Parathyroid adenoma (tissue), 2 donors: Measurements from ENCODE around the gene ZNF761.
"Not testable (repeated sequence)": the region's sequence is repeated elsewhere in the genome, so short reads cannot be mapped to it uniquely, and the experiment has no call there.

Experiments used
- H2AFZ ChIP-seq: fragments of 300-600 bp; sonication (generic); one replicate; pipeline ENCODE4 v1.7.0; 2017; ENCODE audit warnings: antibody characterized with exemption, mild to moderate bottlenecking
- H3K27ac ChIP-seq: fragments of 300-600 bp; sonication (generic); one replicate; pipeline ENCODE4 v1.7.0; 2017
- H3K27me3 ChIP-seq: fragments of 300-600 bp; sonication (generic); one replicate; pipeline ENCODE4 v1.7.0; 2017; ENCODE audit warnings: low read length; ENCODE audit not compliant: control insufficient read depth, insufficient read depth
- H3K36me3 ChIP-seq: fragments of 300-600 bp; sonication (generic); one replicate; pipeline ENCODE4 v1.7.0; 2017; ENCODE audit warnings: low read length; ENCODE audit not compliant: control insufficient read depth, insufficient read depth
- H3K4me1 ChIP-seq: fragments of 300-600 bp; sonication (generic); one replicate; pipeline ENCODE4 v1.7.0; 2017; ENCODE audit warnings: control low read depth
- H3K4me2 ChIP-seq: fragments of 300-600 bp; sonication (generic); one replicate; pipeline ENCODE4 v1.7.0; 2017; ENCODE audit warnings: low read length
- H3K4me3 ChIP-seq: fragments of 300-600 bp; sonication (generic); one replicate; pipeline ENCODE4 v1.7.0; 2017; ENCODE audit warnings: low read depth, low read length
- H3K79me2 ChIP-seq: fragments of 300-600 bp; sonication (generic); one replicate; pipeline ENCODE4 v1.7.0; 2017; ENCODE audit warnings: control low read depth
- H3K9ac ChIP-seq: fragments of 300-600 bp; sonication (generic); one replicate; pipeline ENCODE4 v1.7.0; 2017; ENCODE audit warnings: mild to moderate bottlenecking
- H3K9me3 ChIP-seq: fragments of 300-600 bp; sonication (generic); one replicate; pipeline ENCODE4 v1.7.0; 2017; ENCODE audit warnings: low read length; ENCODE audit not compliant: control insufficient read depth
- CTCF ChIP-seq: fragments of 300-600 bp; sonication (generic); IDR thresholded peaks from one replicate; pipeline ENCODE4 v1.7.0; 2017; ENCODE audit warnings: antibody characterized with exemption, mild to moderate bottlenecking
- donor health status: primary hyperparathyroidism.

Gene ZNF761

DNA sequence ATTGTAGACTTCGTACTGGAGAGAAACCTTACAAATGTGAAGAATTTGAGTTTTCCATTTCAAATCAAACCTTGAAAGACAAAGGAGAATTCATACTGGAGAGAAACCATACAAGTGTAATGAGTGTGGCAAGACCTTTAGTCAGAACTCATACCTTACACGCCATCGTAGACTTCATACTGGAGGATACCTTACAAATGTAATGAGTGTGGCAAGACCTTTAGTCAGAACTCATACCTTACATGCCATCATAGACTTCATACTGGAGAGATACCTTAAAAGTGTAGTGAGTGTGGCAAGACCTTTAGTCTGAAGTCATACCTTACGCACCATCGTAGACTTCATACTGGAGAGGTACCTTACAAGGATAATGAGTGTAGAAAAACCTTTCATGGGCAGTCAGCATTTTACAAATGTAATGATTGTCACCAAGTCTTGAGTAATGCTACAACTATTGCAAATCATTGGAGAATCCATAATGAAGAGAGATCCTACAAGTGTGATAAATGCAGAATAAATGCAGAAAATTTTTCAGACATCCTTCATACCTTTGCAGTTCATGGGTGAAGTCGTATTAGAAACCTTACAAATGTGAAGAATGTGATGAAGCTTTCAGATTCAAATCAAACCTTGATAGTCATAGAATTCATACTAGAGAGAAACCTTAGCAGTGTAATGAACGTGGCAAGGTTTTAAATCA lies 22.1 kb upstream of the ZNF761 start:
- Histone ChIP-seq H3K4me2 (no peak overlapping the region), H3K9ac (no peak overlapping the region), H3K9me3 (peaks cover 25% of the 10 kb centered on the region), H2AFZ (no peak overlapping the region), H3K27me3 (no peaks in the 10 kb centered on the region), H3K4me3 (no peak overlapping the region), H3K36me3 (peaks cover 28% of the 10 kb centered on the region), H3K79me2 (peaks cover 5% of the 10 kb centered on the region), H3K4me1 (no peaks in the 10 kb centered on the region), H3K27ac (no peak overlapping the region)
- TF ChIP-seq CTCF, result no peak

GRCh38 chr19:53420520-53421315 lies 11.1 kb upstream of the ZNF761 start:
- not testable (repeated sequence) for H3K79me2 ChIP-seq, H3K4me2 ChIP-seq, H3K27ac ChIP-seq, H3K9ac ChIP-seq, H2AFZ ChIP-seq, H3K9me3 ChIP-seq, H3K4me1 ChIP-seq, H3K36me3 ChIP-seq, H3K4me3 ChIP-seq, H3K27me3 ChIP-seq

DNA sequence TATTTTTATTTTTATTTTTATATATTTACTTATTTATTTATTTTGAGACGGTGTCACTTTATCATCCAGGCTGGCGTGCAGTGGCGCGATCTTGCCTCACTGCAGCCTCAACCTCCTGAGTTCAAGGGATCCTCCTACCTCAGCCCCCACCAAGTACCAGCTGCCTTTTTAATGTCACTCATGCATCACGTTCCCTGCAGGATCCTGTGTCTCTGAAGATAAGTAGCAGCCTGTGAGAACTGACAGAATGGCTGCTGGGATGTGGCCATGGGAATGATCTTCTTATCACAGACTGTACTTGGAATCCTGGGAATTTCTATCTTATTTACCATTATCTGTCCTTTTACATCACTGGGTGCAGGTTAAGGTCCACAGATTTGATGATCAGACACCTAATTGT lies 9.2 kb upstream of the ZNF761 start:
- Histone ChIP-seq H3K9me3 (no peaks in the 10 kb centered on the region), H3K79me2 (no peaks in the 10 kb centered on the region), H3K36me3 (no peaks in the 10 kb centered on the region), H3K27ac (peak overlapping the region; percentile 64), H3K4me3 (no peak overlapping the region), H3K4me1 (peaks cover 9% of the 10 kb centered on the region), H2AFZ (peak overlapping the region; percentile 61), H3K27me3 (no peaks in the 10 kb centered on the region), H3K4me2 (peak overlapping the region; percentile 6), H3K9ac (no peak overlapping the region)
- no peak for TF ChIP-seq CTCF

DNA sequence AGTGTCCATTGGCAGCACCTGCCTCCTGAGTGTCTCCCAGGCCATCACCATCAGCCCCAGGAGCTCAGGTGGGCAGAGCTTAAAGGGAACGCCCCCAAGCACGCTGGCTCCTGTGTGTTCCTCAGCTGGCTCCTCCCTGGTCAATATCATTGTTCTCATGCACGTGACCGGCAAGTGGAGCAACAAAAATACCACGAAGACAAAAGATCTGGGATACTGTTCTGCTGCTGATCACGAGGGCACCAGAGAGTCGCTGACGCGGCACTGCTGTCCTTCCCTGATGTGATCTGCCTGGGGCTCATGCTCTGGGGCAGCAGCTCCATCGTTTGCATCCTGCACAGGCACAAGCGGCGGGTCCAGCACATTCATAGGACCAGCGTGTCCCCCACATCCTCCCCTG lies 8.7 kb upstream of the ZNF761 start:
- not testable (repeated sequence) for H3K79me2 ChIP-seq, H3K9ac ChIP-seq, H3K4me3 ChIP-seq, H3K36me3 ChIP-seq, H3K9me3 ChIP-seq, H3K27me3 ChIP-seq, H3K4me2 ChIP-seq, H3K4me1 ChIP-seq, H2AFZ ChIP-seq
- H3K27ac ChIP-seq, result peak overlapping the region; percentile 70

- H3K9ac ChIP-seq, H3K27me3 ChIP-seq, H3K9me3 ChIP-seq, H3K79me2 ChIP-seq, H3K4me1 ChIP-seq, H3K36me3 ChIP-seq: not testable (repeated sequence)
- peak overlapping the region; percentile 6 for H2AFZ ChIP-seq
- peak overlapping the region; percentile 49 for H3K4me2 ChIP-seq
- H3K4me3 ChIP-seq, result peak overlapping the region; percentile 57
- peak overlapping the region; percentile 70 for H3K27ac ChIP-seq
- TF ChIP-seq CTCF, result peak; percentile 20
These were observed 8.1 kb upstream of the ZNF761 start for GRCh38 chr19:53423680-53424079.
